HUDEP-2 (cell line): ENCODE data around the gene DNAH8.
"Not testable (repeated sequence)": the region's sequence is repeated elsewhere in the genome, so short reads cannot be mapped to it uniquely, and the experiment has no call there.

Experiments
- DNase-seq, 76 experiments: peaks; one replicate each; lab custom pipeline; 2025; ENCODE audit not compliant: unreplicated experiment in 76 of 76; lab: John Stamatoyannopoulos, UW

Gene DNAH8

GRCh38 chr6:38877721-38878120 is 162.6 kb downstream of the DNAH8 start:
- DNase-seq: no peak

GRCh38 chr6:38882157-38882556 is 167.0 kb downstream of the DNAH8 start:
- no peak for DNase-seq

GRCh38 chr6:38897507-38897906 is 182.4 kb downstream of the DNAH8 start:
- DNase-seq: no peak

GRCh38 chr6:38901802-38902522 is 186.9 kb downstream of the DNAH8 start:
- DNase-seq: no peak

GRCh38 chr6:38906582-38906981 is 191.5 kb downstream of the DNAH8 start:
- DNase-seq: no peak

- DNase-seq: no peak
These were observed 192.2 kb downstream of the DNAH8 start for GRCh38 chr6:38907264-38907663.

GRCh38 chr6:38909015-38909730 is 194.1 kb downstream of the DNAH8 start:
- DNase-seq: no peak

GRCh38 chr6:38910207-38910606 is 195.1 kb downstream of the DNAH8 start:
- no peak for DNase-seq

- no peak for DNase-seq
These were observed 197.3 kb downstream of the DNAH8 start for GRCh38 chr6:38912378-38912777.

- DNase-seq: no peak
These were observed 200.3 kb downstream of the DNAH8 start for GRCh38 chr6:38915205-38915925.

GRCh38 chr6:38921540-38921939 is 206.4 kb downstream of the DNAH8 start:
- not testable (repeated sequence) for DNase-seq

GRCh38 chr6:38924791-38925509 is 209.8 kb downstream of the DNAH8 start:
- no peak for DNase-seq

- DNase-seq: no peak
These were observed 214.4 kb downstream of the DNAH8 start for GRCh38 chr6:38929560-38929959.

GRCh38 chr6:38933426-38933825 is 218.3 kb downstream of the DNAH8 start:
- peak in 20 of 76 experiments; percentile 5 to 61 (median 31) for DNase-seq

GRCh38 chr6:38935051-38935450 is 219.9 kb downstream of the DNAH8 start:
- DNase-seq: no peak

- DNase-seq: no peak
These were observed 222.9 kb downstream of the DNAH8 start for GRCh38 chr6:38937839-38938613.

GRCh38 chr6:38938741-38939140 is 223.6 kb downstream of the DNAH8 start:
- no peak for DNase-seq

GRCh38 chr6:38942442-38942841 is 227.3 kb downstream of the DNAH8 start:
- no peak for DNase-seq

GRCh38 chr6:38942965-38943364 is 227.9 kb downstream of the DNAH8 start:
- no peak for DNase-seq

- DNase-seq: peak in 1 of 76 experiments; percentile 11
These were observed 228.9 kb downstream of the DNAH8 start for GRCh38 chr6:38943964-38944363.
